Subcutaneous abdominal adipose tissue (tissue), 5 donors: ENCODE measurements around the gene NIPAL1.

Source experiments
- H3K27ac ChIP-seq: one replicate; pipeline ENCODE4 v1.7.0; 2013; ENCODE audit warnings: low read depth, mild to moderate bottlenecking, inconsistent platforms, low read length, moderate library complexity
- H3K27me3 ChIP-seq, 5 donors: one replicate each; pipeline ENCODE4 v1.7.0; 2013; ENCODE audit warnings: low read length in 5 of 5, inconsistent platforms in 1 of 5; ENCODE audit not compliant: control insufficient read depth in 5 of 5, insufficient read depth in 4 of 5
- H3K36me3 ChIP-seq, 5 donors: one replicate each; pipeline ENCODE4 v1.7.0; 2013; ENCODE audit warnings: low read length in 5 of 5; ENCODE audit not compliant: control insufficient read depth in 5 of 5, insufficient read depth in 5 of 5
- H3K4me1 ChIP-seq, 5 donors: one replicate each; pipeline ENCODE4 v1.7.0; 2013; ENCODE audit warnings: low read length in 5 of 5, mild to moderate bottlenecking in 3 of 5, moderate library complexity in 1 of 5; ENCODE audit not compliant: control insufficient read depth in 5 of 5, insufficient read depth in 5 of 5
- H3K4me3 ChIP-seq, 5 donors: one replicate each; pipeline ENCODE4 v1.7.0; 2013; ENCODE audit warnings: low read length in 5 of 5, low read depth in 1 of 5
- H3K9ac ChIP-seq, 5 donors: one replicate each; pipeline ENCODE4 v1.7.0; 2013; ENCODE audit warnings: low read length in 5 of 5, mild to moderate bottlenecking in 4 of 5, moderate library complexity in 3 of 5
- H3K9me3 ChIP-seq, 5 donors: one replicate each; pipeline ENCODE4 v1.7.0; 2013; ENCODE audit warnings: low read length in 5 of 5; ENCODE audit not compliant: control insufficient read depth in 5 of 5
- donor health status: healthy.
- donor health status: healthy.
- donor health status: healthy.
- donor health status: healthy.
- donor health status: healthy.

The NIPAL1 gene

DNA sequence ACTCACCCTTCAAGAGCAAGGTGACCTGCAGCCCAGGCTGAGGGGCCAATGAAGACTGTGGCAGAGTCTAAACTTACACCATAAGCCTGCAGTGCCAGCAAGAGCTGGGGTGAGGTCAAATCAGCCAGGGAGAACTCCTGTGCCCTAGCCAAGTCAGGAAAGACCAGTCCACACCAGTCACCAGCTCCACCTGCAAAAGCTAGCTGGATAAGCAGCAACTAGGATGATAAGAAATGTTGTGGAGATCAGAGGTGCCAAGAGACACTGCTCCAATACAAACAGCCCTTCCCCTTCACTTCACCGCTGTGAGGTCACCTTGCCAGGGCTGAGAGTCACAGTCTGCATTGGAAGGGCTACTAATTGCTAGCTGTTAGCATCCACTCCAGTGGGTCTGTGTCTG, 31.3 kb downstream of the NIPAL1 start:
- H3K9ac ChIP-seq: no peak overlapping the region
- H3K27ac ChIP-seq: no peak overlapping the region

DNA sequence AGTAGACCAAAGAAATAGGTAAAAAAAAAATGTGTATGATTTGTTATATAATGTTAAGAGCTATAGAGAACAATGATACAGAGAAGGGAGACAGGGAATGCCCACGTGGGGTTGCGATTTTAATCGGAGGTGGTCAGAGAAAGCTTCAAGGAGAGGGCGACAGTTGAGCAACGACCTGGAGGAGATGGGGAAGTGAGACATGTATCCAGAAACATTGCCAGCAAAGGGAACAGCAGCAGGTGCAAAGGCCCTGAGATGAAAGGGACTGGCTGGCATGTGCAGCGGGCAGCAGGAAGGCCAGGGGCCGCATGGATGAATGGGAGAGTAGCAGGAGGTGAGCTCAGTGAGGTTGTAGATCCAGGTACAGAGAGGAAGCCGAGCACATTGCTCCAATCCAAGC, 32.9 kb downstream of the NIPAL1 start:
- Histone ChIP-seq H3K4me1 (peaks cover 0 to 11% (median 7%) of the 10 kb centered on the region in 5 donors), H3K27me3 (peaks cover 0 to 3% (median 0%) of the 10 kb centered on the region in 5 donors), H3K9me3 (no peaks in the 10 kb centered on the region), H3K4me3 (no peak overlapping the region), H3K36me3 (no peaks in the 10 kb centered on the region), H3K9ac (no peak overlapping the region), H3K27ac (no peak overlapping the region)

More for the DNA sequence above, 31.3 kb downstream of the NIPAL1 start:
- Histone ChIP-seq H3K36me3 (no peaks in the 10 kb centered on the region), H3K9me3 (no peaks in the 10 kb centered on the region), H3K4me1 (peaks cover 0 to 11% (median 7%) of the 10 kb centered on the region in 5 donors), H3K27me3 (peaks cover 0 to 3% (median 0%) of the 10 kb centered on the region in 5 donors), H3K4me3 (no peak overlapping the region)

DNA sequence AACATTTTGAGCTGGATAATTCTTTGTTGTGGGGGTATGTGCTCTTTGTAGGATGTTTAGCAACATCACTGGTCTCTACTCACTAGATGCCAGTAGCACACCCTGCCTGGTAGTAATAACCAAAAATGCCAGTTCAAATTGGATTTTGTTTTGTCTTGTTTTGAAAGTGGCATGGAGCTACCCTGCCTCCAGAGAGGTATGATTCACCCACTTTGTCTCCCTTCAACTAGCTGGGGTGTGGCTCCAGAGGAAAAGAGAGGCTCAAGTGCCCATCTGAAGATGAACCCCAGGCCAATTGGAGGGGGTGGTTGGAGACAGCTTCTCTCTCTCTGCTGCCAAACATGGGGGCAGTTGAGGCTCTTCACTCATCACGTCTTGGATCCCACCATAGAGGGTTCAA, 34.5 kb downstream of the NIPAL1 start:
- H3K27me3 ChIP-seq: peaks cover 0 to 3% (median 0%) of the 10 kb centered on the region in 5 donors
- no peak overlapping the region for H3K27ac ChIP-seq
- H3K9ac ChIP-seq: no peak overlapping the region
- no peaks in the 10 kb centered on the region for H3K36me3 ChIP-seq
- no peak overlapping the region for H3K4me3 ChIP-seq
- no peaks in the 10 kb centered on the region for H3K9me3 ChIP-seq
- H3K4me1 ChIP-seq: peaks cover 0 to 11% (median 7%) of the 10 kb centered on the region in 5 donors

- Histone ChIP-seq H3K36me3 (no peaks in the 10 kb centered on the region), H3K9ac (no peak overlapping the region), H3K27ac (no peak overlapping the region), H3K4me3 (no peak overlapping the region), H3K9me3 (peaks cover 0 to 4% (median 0%) of the 10 kb centered on the region in 5 donors), H3K27me3 (no peaks in the 10 kb centered on the region), H3K4me1 (no peaks in the 10 kb centered on the region)
These were observed 42.3 kb downstream of the NIPAL1 start for GRCh38 chr4:48058617-48059530.

DNA sequence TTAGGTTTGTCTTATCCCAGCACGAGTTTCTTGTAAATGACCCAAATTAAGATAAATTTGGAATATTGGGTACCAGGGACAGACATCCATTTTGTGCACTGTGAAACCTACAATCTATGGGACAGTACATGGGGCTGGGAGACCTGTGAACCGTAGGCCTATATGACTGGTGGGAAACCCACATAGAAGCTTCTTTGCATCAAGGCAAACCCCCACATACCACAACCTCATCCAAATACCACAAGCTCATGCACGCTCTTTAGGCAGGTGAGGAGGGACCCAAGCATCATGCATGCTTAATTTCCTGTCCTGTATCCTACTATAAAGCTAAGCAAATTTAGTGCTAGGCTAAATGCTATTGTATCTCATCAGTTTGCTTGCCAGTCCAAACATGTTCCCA, 47.8 kb downstream of the NIPAL1 start:
- H3K9ac ChIP-seq: no peak overlapping the region
- H3K9me3 ChIP-seq: no peaks in the 10 kb centered on the region
- H3K27me3 ChIP-seq: no peaks in the 10 kb centered on the region
- H3K4me3 ChIP-seq: no peak overlapping the region
- H3K4me1 ChIP-seq: no peaks in the 10 kb centered on the region
- no peaks in the 10 kb centered on the region for H3K36me3 ChIP-seq
- no peak overlapping the region for H3K27ac ChIP-seq

DNA sequence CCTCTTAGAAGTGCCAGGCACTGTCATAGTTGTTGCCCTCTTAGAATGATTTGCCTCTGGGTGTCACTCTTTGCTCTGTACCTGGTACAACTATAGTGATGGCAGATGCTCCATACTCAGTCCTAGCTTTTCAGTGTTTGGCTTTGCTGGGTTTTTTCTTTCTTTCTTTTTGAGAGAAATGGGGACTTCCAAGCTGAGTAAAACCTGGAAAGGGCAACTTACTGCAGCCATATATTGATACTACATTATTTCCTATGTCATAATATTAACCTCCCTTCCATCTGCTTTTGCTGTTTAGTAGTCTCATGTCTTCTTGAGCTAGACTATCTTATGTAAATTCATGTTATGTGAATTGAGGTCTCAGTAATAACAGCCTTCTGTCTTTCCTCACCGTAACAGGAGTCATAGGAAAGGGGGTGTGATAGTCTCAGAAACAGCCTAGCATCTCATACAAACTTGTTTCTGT, 49.0 kb downstream of the NIPAL1 start:
- no peaks in the 10 kb centered on the region for H3K9me3 ChIP-seq
- no peaks in the 10 kb centered on the region for H3K4me1 ChIP-seq
- no peaks in the 10 kb centered on the region for H3K27me3 ChIP-seq
- H3K27ac ChIP-seq: no peak overlapping the region
- no peaks in the 10 kb centered on the region for H3K36me3 ChIP-seq
- no peak overlapping the region for H3K4me3 ChIP-seq
- no peak overlapping the region for H3K9ac ChIP-seq

- H3K4me1 ChIP-seq: no peaks in the 10 kb centered on the region
- no peak overlapping the region for H3K4me3 ChIP-seq
- no peak overlapping the region for H3K9ac ChIP-seq
- no peaks in the 10 kb centered on the region for H3K9me3 ChIP-seq
- no peaks in the 10 kb centered on the region for H3K36me3 ChIP-seq
- no peak overlapping the region for H3K27ac ChIP-seq
- H3K27me3 ChIP-seq: no peaks in the 10 kb centered on the region
These were observed 51.0 kb downstream of the NIPAL1 start for GRCh38 chr4:48067536-48067935.

- H3K4me1 ChIP-seq: no peaks in the 10 kb centered on the region
- H3K27ac ChIP-seq: no peak overlapping the region
- no peaks in the 10 kb centered on the region for H3K36me3 ChIP-seq
- no peak overlapping the region for H3K4me3 ChIP-seq
- H3K9me3 ChIP-seq: no peaks in the 10 kb centered on the region
- H3K27me3 ChIP-seq: no peaks in the 10 kb centered on the region
- H3K9ac ChIP-seq: no peak overlapping the region
These were observed 51.6 kb downstream of the NIPAL1 start for GRCh38 chr4:48068182-48068581.

GRCh38 chr4:48069026-48069425, 52.5 kb downstream of the NIPAL1 start:
- Histone ChIP-seq H3K27ac (no peak overlapping the region), H3K36me3 (no peaks in the 10 kb centered on the region), H3K4me3 (no peak overlapping the region), H3K27me3 (no peaks in the 10 kb centered on the region), H3K9me3 (no peaks in the 10 kb centered on the region), H3K4me1 (no peaks in the 10 kb centered on the region), H3K9ac (no peak overlapping the region)

- H3K4me3 ChIP-seq: no peak overlapping the region
These were observed 54.6 kb downstream of the NIPAL1 start for GRCh38 chr4:48071191-48071590.

More at GRCh38 chr4:48071191-48071590, 54.6 kb downstream of the NIPAL1 start:
- no peak overlapping the region for H3K9ac ChIP-seq
- H3K36me3 ChIP-seq: no peaks in the 10 kb centered on the region
- no peaks in the 10 kb centered on the region for H3K27me3 ChIP-seq
- H3K4me1 ChIP-seq: no peaks in the 10 kb centered on the region
- H3K9me3 ChIP-seq: no peaks in the 10 kb centered on the region
- no peak overlapping the region for H3K27ac ChIP-seq
